ENCODE measurements around the gene KASH5.

DNA sequence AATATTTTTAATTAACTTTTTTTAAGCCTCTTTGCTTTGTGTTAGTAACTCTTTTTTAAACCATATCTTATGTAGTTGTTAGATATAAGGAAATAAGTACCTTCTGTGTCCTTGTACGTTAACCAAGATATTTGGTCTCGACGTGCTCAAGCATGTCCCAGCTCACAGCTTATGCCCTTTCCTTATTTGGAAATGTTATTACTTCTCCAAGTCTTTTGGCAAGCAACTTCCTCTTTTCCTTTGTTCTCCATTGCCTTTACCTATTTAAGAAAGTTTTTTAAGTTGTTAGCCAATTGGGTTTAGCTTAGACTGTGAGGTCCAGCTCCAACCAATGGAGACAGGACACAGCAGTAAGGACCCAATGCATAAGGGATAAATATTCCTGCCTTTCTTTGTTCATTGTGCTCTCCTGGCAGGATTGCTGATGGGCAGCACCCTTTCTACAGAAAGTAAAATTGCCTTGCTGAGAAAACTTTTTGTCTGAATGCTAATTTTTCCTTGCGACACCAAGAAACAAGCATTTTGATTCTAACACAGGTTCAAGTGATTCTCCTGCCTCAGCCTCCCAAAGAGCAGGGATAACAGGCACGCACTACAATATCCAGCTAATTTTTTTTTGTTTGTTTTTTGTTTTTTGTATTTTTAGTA, 19.2 kb upstream of the KASH5 start:
- no peak for TF ChIP-seq SUZ12 (IDR thresholded peaks at IDR 0.05; ENCODE audit: extremely low read depth, insufficient read depth, insufficient read length)
- no peak for TF ChIP-seq ZNF274 (IDR thresholded peaks at IDR 0.05; ENCODE audit: low read depth, low read length)

Measured in NT2/D1 (cell line).